Astrocyte (in vitro differentiated cells and primary cell): ENCODE results near the gene DIP2C. TPM values are rescaled to one million over a fixed set of nuclear protein-coding genes. Genes with fewer than 3 reads are reported as not detected.

Experiments
- DNase-seq: peaks from one replicate; pipeline ENCODE4 v3.0.0-alpha.2; 2010; ENCODE audit warnings: low read depth
- FAIRE-seq: peaks from 2 replicates; lab custom pipeline; 2011; peaks lifted over from hg19 to GRCh38; lab: Jason Lieb, UNC
- H2AFZ ChIP-seq: 2 replicates; pipeline ENCODE4 v1.6.0; 2012; ENCODE audit warnings: low read depth, low read length, inconsistent platforms
- H3K27ac ChIP-seq: 2 replicates; pipeline ENCODE4 v1.5.1; 2011; ENCODE audit warnings: low read depth, low read length, inconsistent platforms
- H3K27me3 ChIP-seq: 2 replicates; pipeline ENCODE4 v1.6.0; 2011; ENCODE audit warnings: low read length, inconsistent platforms; ENCODE audit not compliant: insufficient read depth
- H3K36me3 ChIP-seq: 2 replicates; pipeline ENCODE4 v1.5.1; 2011; ENCODE audit warnings: low read length, inconsistent platforms; ENCODE audit not compliant: insufficient read depth
- H3K4me1 ChIP-seq: 2 replicates; pipeline ENCODE4 v1.5.1; 2011; ENCODE audit warnings: low read length, inconsistent platforms; ENCODE audit not compliant: insufficient read depth
- H3K4me2 ChIP-seq: 2 replicates; pipeline ENCODE4 v1.6.0; 2012; ENCODE audit warnings: low read length, inconsistent platforms
- H3K4me3 ChIP-seq: 2 replicates; pipeline ENCODE4 v1.5.1; 2011; ENCODE audit warnings: low read depth, mild to moderate bottlenecking, low read length, inconsistent platforms; ENCODE audit not compliant: insufficient read depth
- H3K79me2 ChIP-seq: 2 replicates; pipeline ENCODE4 v1.6.0; 2012; ENCODE audit warnings: mild to moderate bottlenecking, low read length, inconsistent platforms; ENCODE audit not compliant: insufficient read depth
- H3K9ac ChIP-seq: 2 replicates; pipeline ENCODE4 v1.6.0; 2012; ENCODE audit warnings: mild to moderate bottlenecking, low read length, inconsistent platforms
- H3K9me3 ChIP-seq: 2 replicates; pipeline ENCODE4 v1.5.1; 2012; ENCODE audit warnings: low read depth, mild to moderate bottlenecking, low read length, inconsistent platforms; ENCODE audit not compliant: insufficient read depth
- H4K20me1 ChIP-seq: 2 replicates; pipeline ENCODE4 v1.6.0; 2012; ENCODE audit warnings: low read length, inconsistent platforms; ENCODE audit not compliant: insufficient read depth
- H3K27ac Mint-ChIP-seq: one replicate; pipeline ENCODE4 v1.8.0; 2021; ENCODE audit warnings: mild to moderate bottlenecking, mixed read lengths; ENCODE audit not compliant: unreplicated experiment
- H3K27me3 Mint-ChIP-seq: one replicate; pipeline ENCODE4 v1.8.0; 2021; ENCODE audit warnings: low read depth, mixed read lengths; ENCODE audit not compliant: unreplicated experiment
- H3K36me3 Mint-ChIP-seq: one replicate; pipeline ENCODE4 v1.8.0; 2021; ENCODE audit warnings: low read depth, mixed read lengths; ENCODE audit not compliant: unreplicated experiment
- H3K4me1 Mint-ChIP-seq: one replicate; pipeline ENCODE4 v1.8.0; 2021; ENCODE audit warnings: low read depth, mixed read lengths; ENCODE audit not compliant: unreplicated experiment
- H3K4me3 Mint-ChIP-seq: one replicate; pipeline ENCODE4 v1.8.0; 2021; ENCODE audit warnings: mild to moderate bottlenecking, moderate library complexity, mixed read lengths; ENCODE audit not compliant: unreplicated experiment
- H3K9me3 Mint-ChIP-seq: one replicate; pipeline ENCODE4 v1.8.0; 2021; ENCODE audit warnings: mild to moderate bottlenecking, mixed read lengths; ENCODE audit not compliant: unreplicated experiment
- CTCF ChIP-seq: IDR thresholded peaks from 2 replicates; pipeline ENCODE4 v1.5.1; 2011; ENCODE audit warnings: low read depth, mild to moderate bottlenecking, inconsistent platforms, low read length, moderate library complexity; ENCODE audit not compliant: insufficient read depth
- EZH2 ChIP-seq: IDR thresholded peaks from 2 replicates; pipeline ENCODE4 v1.6.1; 2012; ENCODE audit warnings: mild to moderate bottlenecking, low read length, inconsistent platforms; ENCODE audit not compliant: insufficient read depth
- total RNA-seq: library from RNA; stranded (reverse); gene quantifications from 2 replicates; pipeline ENCODE4 v1.2.1, GENCODE V29; 2021

The DIP2C gene
- total RNA-seq, 1 donor from 2014 or later = 27.3 TPM

- Histone ChIP-seq H3K4me1 (peaks cover 8% of the 10 kb centered on the region), H3K36me3 (no peaks in the 10 kb centered on the region), H3K9ac (no peak overlapping the region), H3K4me3 (no peak overlapping the region), H4K20me1 (no peaks in the 10 kb centered on the region), H3K27ac (no peak overlapping the region), H3K9me3 (no peaks in the 10 kb centered on the region), H3K27me3 (peaks cover 7% of the 10 kb centered on the region), H3K4me2 (no peak overlapping the region), H2AFZ (no peak overlapping the region), H3K79me2 (no peaks in the 10 kb centered on the region)
- Mint-ChIP-seq H3K27me3 (peaks cover 27% of the 10 kb centered on the region), H3K9me3 (no peaks in the 10 kb centered on the region), H3K4me3 (no peak overlapping the region), H3K36me3 (no peaks in the 10 kb centered on the region), H3K27ac (no peak overlapping the region), H3K4me1 (peaks cover 16% of the 10 kb centered on the region)
- FAIRE-seq = no peak
- TF ChIP-seq EZH2 (no peak), CTCF (no peak)
- no peak for DNase-seq
Measured at GRCh38 chr10:697097-697875, 7.8 kb upstream of the DIP2C start.

- Histone ChIP-seq H2AFZ (no peak overlapping the region), H3K27me3 (peaks cover 4% of the 10 kb centered on the region), H3K4me3 (no peak overlapping the region), H3K9ac (no peak overlapping the region), H3K4me1 (peaks cover 11% of the 10 kb centered on the region), H3K4me2 (no peak overlapping the region), H3K79me2 (no peaks in the 10 kb centered on the region), H3K27ac (no peak overlapping the region), H3K9me3 (no peaks in the 10 kb centered on the region), H3K36me3 (no peaks in the 10 kb centered on the region), H4K20me1 (no peaks in the 10 kb centered on the region)
- FAIRE-seq (no peak), DNase-seq (no peak)
- Mint-ChIP-seq H3K9me3 (no peaks in the 10 kb centered on the region), H3K27me3 (peaks cover 23% of the 10 kb centered on the region), H3K36me3 (no peaks in the 10 kb centered on the region), H3K27ac (no peak overlapping the region), H3K4me1 (peaks cover 21% of the 10 kb centered on the region), H3K4me3 (no peak overlapping the region)
- no peak for TF ChIP-seq EZH2
- TF ChIP-seq CTCF = no peak
Measured at GRCh38 chr10:695396-695795, 5.9 kb upstream of the DIP2C start.

- H3K79me2 ChIP-seq = peaks cover 8% of the 10 kb centered on the region
- peak; percentile 63 for DNase-seq
- H3K9ac ChIP-seq = peak overlapping the region; percentile 12
- peak overlapping the region; percentile 3 for H2AFZ ChIP-seq
- peak overlapping the region; percentile 70 for H3K4me2 ChIP-seq
- H3K9me3 ChIP-seq = no peaks in the 10 kb centered on the region
- H4K20me1 ChIP-seq = peaks cover 2% of the 10 kb centered on the region
- H3K36me3 Mint-ChIP-seq = no peaks in the 10 kb centered on the region
- peaks cover 15% of the 10 kb centered on the region for H3K4me1 ChIP-seq
- H3K4me3 Mint-ChIP-seq = no peak overlapping the region
- FAIRE-seq = no peak
- no peak overlapping the region for H3K27ac Mint-ChIP-seq
- peaks cover 13% of the 10 kb centered on the region for H3K27me3 Mint-ChIP-seq
- TF ChIP-seq CTCF (no peak), EZH2 (no peak)
- H3K9me3 Mint-ChIP-seq = no peaks in the 10 kb centered on the region
- H3K27ac ChIP-seq = no peak overlapping the region
- peak overlapping the region; percentile 12 for H3K4me3 ChIP-seq
- peaks cover 22% of the 10 kb centered on the region for H3K4me1 Mint-ChIP-seq
- H3K27me3 ChIP-seq = no peaks in the 10 kb centered on the region
- H3K36me3 ChIP-seq = no peaks in the 10 kb centered on the region
Measured at GRCh38 chr10:693506-693905, 4.0 kb upstream of the DIP2C start.
